Measurements from ENCODE around the gene FAM168B.

Gene FAM168B

DNA sequence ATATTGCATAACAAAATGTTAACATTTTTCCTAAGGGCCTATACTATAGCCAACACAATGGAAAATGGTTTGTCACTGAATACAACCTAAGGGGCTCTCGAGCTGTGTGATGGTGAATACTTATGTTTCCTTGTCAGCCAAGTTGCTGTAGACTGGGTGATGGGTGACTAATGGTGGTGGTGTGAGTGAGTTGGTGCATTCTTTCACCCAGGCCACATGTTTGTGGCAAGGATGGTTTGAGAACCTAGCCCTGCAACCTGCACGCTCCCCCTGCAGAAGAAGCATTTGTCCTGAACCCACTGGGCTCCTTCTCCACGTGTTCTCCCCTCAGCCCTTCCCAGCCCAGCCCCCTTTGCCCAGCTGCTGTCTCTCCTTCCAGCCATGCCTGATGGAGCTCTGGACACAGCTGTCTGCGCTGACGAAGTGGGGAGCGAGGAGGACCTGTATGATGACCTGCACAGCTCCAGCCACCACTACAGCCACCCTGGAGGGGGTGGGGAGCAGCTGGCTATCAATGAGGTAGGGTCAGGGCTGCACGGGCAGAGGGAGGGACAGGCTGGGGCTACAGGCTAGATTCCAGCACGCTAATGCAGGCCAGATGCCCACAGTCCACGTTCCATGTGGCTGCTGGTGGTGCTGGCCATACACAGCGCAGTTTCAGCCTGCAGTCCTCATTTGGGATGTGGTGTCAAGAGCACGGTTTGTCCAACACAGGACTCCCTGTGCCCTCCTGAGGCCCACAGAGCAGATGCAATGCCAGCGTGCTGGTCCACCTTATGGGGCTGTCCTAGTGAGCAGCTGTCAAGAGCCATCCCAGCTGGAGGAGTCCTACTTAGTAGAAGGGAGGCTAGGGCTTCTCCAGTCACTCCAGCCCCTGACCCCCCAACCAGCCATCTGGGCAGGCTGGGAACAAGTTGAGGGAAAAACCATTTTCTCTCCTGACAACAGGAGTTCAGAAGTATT is 65.4 kb downstream of the FAM168B start:
- DNase-seq (ENCODE audit: low read depth in 1 of 2, low spot score in 1 of 2): no peak

DNA sequence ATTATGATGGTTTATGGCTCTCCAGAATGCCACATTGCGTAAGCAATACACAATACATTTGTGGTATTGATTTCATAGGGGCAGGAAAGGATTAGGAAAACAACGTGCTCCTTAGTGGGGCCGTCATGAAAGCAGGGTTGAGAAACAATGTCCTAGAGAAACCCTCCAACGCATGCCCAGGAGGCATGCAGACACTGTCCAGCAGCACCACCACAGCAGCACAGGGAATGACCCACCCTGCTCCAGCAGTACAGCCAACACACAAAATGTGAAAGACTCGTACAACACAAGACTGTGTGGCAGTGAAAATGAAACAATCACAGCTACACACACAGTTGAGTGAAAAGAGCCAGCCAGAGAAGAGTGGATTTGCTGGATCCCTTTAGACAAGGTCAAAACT is 66.3 kb downstream of the FAM168B start:
- DNase-seq (ENCODE audit: low read depth in 1 of 2, low spot score in 1 of 2): no peak

DNA sequence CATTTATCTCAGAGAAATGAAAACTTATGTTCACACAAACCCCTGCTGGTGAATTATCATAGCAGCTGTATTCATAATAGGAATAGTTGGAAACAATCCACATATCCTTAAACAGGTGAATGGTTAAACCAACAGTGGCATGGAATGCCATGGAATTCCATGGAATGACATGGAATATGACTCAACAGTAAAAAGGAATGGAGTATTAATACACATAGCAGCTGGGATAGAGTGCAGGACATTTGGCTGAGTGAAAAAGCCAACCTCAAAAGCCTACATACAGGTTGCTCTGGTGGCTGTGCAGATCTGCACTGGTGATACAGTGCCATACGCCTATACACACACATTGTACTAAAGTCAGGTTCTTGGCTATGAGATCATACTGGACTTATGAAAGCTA is 69.5 kb downstream of the FAM168B start:
- no peak for DNase-seq (ENCODE audit: low read depth in 1 of 2, low spot score in 1 of 2)

DNA sequence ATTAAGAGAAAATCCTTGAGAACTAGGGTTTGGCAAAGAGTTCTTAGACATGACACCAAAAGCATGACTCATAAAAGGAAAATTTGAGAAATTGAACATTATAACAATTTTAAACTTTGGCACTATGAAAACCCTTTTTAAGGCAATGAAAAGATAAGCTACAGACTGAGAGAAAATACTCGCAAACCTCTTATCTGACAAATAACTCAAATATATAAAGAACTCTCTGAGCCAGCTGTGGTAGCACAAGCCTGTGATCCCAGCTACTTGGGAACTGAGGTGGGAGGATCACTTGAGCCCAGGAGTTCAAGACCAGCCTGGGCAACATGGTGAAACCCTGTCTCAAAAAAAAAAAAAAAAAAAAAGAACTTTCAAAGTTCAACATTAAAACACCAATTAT is 70.5 kb downstream of the FAM168B start:
- no peak for DNase-seq (ENCODE audit: low read depth in 1 of 2, low spot score in 1 of 2)

DNA sequence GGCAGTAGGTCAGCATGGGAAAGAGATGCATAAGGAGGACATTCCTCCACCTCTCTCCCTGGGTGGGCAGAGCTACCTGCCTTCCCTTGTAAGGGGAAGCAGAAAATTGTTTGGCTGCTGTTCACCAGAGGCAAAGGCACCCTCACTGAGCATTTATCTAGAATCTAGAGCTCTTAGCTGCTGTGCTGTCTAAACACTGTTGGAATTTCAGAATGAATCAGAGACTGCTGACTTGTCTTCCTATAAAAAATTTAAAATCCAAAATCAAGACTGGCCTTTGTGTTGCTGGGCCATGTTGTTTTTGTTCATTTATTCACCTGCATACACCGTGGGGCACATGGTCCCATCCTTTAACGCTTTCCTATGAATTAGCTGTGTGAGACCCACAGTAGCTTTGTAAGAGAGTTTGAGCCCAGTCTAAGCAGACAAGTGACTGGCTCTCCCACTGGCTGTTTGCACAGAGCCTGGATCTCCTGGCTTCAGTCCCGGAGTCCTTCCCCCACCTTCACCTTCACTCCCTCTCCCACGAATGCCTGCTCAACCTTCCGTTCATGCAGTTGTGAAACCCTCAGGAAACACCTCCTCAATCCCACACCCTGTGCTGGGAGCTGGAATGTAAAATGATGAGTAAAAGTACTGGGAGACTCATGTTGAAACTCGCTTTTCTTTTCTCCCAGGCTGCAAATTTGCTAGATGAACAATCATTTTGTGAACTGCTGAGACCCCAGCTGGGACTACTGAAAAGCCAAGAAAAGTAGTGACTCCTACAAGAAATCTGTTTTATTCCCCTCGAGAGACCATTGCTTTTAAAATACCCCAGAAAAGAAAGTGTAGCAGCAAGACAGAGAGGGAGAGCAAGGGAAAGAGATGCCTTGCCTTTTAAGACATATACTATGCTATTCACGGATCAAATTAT is 76.2 kb downstream of the FAM168B start:
- DNase-seq (ENCODE audit: low read depth in 1 of 2, low spot score in 1 of 2): no peak

DNA sequence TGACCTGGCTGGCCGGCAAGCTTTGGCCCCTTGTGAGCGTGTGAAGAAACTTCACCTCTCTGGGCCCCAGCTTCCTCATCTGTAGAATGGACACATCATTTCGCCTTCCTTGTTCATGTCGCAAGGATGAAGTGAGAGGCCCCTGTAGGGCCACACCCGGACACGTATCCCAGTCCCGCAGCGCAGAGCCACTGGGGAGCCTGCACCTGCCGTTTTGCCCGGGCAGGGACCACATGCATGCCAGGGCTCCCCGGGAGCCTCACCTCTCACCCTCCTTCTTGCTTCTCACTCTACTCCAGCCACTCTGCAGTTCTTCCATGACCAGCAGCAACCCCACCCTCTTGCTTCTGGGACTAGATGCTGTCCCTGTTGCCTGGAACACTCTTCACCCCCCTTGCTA is 77.5 kb downstream of the FAM168B start:
- no peak for DNase-seq (ENCODE audit: low read depth in 1 of 2, low spot score in 1 of 2)

DNA sequence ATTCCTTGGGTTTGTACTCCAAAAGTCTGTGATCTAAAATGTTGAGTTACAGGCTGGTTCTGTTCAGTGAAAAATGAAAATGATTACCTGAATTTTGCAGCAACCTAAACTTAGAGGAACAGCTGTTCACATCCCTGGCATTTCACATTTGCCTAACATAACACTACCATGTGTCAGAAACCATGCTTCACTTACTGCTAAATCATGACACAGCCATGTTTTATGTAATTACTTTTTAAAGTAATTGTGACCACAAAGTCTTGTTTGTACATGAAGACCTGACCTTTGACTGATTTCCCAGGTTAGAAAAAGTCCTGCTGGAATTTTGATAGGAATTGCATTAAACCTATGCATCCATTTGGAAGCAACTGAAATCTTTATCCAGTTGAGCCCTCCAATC is 79.1 kb downstream of the FAM168B start:
- DNase-seq (ENCODE audit: low read depth in 1 of 2, low spot score in 1 of 2): no peak

DNA sequence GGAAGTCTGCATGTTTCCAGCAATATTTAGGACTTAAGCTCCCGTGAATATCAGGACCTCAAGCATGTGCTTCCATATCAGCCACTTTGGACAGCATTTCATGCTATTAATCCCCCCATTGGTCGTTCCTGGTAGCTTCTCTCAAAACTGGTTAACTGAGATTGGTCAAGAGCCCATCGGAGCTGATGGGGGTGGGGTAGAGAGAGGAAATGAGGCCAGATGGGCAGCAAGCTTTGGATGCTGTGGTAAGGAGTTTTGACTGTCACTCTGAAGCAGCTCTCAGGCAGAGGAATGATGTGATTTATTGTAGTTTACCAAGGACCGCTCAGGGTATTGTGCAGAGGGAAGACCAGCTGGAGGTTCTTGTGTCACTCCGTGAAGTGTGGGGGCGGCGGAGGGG is 81.8 kb downstream of the FAM168B start:
- DNase-seq (ENCODE audit: low read depth in 1 of 2, low spot score in 1 of 2): no peak

DNA sequence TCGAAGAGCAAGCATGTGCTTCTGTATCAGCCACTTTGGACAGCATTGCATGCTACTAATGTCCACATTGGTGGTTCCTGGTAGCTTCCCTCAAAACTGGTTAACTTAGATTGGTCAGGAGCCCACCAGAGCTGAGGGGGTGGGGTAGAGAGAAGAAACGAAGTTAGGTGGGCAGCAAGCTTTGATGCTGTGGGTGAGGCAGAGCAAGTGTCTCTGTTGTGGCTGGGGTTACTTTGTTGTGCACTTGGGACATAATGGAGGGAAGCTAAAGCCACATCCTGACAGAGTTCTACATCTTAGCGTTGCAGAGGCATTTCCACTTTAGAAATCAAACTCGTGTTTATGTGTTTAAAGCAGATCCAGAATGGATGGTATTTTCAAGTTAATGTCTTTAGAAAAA is 82.7 kb downstream of the FAM168B start:
- no peak for DNase-seq (ENCODE audit: low read depth in 1 of 2, low spot score in 1 of 2)

DNA sequence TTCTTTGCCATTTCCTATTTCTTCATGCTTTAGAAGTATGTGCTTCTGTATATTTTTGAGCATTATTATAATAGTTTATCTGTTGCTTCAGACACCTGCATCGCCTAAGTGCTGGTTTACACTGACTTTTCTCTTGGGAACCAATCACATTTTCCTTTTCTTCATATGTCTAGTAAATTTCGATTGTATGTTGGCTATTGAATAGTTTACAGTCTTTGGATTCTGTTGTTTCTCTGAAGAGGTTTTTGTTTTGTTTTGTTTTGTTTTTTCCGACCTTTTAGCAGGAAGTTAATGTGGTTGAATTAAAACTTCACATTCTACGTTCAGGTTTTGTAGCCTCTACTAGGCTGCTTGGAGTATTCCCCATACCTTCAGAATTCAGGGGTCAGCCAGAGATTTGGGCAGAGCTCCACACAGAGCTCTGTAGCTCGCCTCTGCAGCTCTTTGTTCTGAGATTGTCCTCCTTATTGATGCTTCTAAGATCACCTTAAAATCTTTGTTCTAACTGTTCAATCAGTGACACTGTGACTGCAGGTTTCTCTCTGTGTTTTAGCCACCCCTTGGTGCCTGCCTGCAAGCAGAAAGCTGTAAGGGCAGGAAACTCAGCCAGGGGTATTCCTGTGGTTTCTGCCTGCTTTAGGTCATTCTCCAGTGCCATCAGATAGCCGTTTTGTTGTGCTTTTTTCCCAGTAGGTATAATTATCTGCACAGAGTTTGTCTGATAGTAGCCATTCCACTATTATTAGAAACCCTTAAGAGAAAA is 83.4 kb downstream of the FAM168B start:
- no peak for DNase-seq (ENCODE audit: low read depth in 1 of 2, low spot score in 1 of 2)

DNA sequence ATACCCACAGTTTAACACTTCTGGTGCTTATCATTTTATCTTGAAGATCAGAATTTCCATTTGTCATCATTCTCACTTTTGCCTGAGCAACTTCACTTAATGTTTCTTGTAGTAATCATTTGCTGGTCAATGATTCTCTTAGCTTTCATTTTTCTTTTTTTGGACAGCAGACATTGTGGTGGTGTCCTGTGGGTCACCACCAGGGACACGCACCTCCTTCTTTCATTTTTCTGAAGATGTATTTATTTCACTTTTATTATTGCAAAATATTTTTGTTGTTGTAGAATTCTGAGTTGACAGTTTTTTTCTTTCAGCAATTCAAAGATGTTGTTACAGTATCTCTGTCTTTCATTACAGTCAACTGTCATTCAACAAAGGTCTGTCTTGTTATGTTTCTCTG is 84.3 kb downstream of the FAM168B start:
- no peak for DNase-seq (ENCODE audit: low read depth in 1 of 2, low spot score in 1 of 2)

DNA sequence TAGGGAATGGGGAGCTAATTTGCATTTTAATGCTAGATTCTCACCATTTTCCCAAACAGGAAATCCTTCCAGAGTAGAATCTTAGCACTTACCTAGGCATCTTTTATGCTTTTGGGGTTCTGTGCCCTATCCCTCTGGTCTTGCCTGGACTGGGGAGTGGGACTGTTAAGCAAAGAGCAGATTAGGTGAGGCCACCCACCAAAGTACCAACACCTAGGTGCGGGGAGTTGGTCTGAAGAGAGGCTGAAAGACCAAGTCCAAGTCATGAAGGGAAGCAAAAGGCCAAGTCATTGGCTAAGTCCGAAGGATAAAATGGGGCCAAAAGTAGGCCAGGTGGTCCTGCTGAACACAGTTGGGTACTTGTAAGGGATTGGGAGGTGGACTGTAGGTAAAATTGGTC is 86.7 kb downstream of the FAM168B start:
- DNase-seq (ENCODE audit: low read depth in 1 of 2, low spot score in 1 of 2): no peak

DNA sequence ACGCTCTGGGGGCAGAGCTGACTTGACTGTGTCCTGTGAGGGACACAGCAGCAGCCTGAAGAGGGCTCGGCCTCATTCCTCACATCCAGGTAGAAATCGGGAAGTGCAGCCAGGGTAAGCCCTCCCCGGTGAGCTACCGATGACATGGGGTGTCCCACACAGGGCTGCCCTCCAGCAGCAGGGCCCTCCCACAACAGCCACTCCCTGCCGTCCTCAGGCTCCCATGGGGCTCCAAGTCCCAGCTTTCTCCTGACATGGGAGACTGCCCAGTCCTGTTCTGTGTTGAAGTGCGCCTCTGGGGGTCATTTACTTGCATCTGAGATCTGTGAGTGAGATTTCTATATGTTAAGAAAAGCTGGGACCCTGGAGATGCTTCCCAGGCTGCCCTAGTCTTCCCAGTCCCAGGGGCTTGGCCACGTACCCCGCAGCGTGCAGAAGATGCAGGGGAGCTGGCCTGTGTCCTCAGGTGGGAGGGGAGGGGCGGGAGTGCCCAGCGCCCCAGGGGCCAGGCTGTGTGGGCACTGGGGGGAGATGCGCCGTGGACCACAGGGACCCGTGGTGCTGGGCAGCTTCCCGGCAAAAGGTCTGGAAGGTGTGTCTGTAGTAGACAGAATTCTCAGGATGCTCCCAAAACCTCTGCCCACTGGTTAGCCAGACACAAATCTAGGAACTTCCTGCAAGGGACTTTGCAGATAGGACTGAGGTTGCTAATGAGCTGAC is 87.9 kb downstream of the FAM168B start:
- no peak for DNase-seq (ENCODE audit: low read depth in 1 of 2, low spot score in 1 of 2)

DNA sequence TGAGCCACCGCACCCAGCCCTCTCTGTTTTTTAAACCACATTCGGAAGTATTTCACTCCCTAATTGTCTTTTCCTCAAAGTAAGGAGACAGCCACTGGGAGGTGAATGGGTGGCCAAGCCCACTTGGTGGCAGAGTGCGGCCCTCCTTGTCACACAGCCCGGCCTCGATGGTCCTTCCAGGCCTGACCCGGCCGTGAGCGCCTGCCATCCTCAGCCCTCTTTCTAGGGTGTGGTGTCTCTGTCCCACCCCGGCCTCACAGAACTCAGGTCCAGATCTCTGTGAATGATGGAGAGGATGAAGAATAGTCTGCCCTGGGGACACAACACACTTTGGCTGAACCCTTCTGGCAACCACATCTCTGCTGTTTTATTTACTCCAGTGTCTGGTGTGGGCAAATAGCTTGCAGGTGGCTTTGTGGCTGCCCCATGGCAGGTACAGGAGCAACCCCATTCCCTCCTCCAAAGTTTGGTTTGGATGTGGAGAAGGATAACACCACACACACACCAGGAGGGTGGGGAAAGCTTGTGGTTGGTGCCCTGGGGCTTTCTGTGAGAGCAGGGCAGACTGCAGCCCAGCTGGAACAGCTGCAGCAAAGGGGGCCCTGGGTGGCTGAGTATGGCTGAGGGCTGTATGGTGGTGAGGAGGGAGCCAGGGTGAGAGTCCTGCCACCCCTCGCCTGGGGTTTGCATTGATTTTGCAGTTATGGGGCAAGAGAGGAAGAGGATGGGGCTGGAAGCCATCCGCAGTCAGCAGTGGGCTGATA is 88.6 kb downstream of the FAM168B start:
- DNase-seq (ENCODE audit: low read depth in 1 of 2, low spot score in 1 of 2): no peak

DNA sequence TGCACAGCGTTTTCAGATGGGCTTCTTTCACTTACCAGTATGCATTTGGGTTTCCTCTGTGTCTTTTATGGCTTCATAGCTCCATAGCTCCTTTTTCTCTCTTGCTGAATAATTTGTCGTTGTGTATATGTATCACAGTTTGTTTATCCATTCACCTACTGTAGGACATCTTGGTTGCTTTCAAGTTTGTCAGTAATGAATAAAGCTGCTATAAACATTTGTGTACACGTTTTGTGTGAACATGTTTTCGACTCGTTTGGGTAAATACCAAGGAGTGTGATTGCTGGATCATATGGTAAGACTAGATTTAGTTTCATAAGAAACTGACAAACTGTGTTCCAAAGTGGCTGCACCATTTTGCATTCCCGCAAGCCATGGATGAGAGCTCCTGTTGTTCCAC is 94.7 kb downstream of the FAM168B start:
- no peak for DNase-seq (ENCODE audit: low read depth in 1 of 2, low spot score in 1 of 2)

All from activated T-helper 1 cell treated with anti-CD3 and anti-CD28 coated beads, Interleukin-2, amount 50 U/mL, for 16 hours (primary cell).